Activated CD8-positive, alpha-beta memory T cell treated with anti-CD3 and anti-CD28 coated beads, Interleukin-2, amount 50 U/mL, for 48 hours (primary cell): ENCODE results near the gene CATSPER4.
A peak's percentile ranks its signal among the peaks of the same experiment; 100 is the strongest.
"Not testable (repeated sequence)": the region's sequence is repeated elsewhere in the genome, so short reads cannot be mapped to it uniquely, and the experiment has no call there.

Experiments used
- DNase-seq: peaks from one replicate; pipeline ENCODE4 v3.0.0-alpha.2; 2020

CATSPER4 gene

DNA sequence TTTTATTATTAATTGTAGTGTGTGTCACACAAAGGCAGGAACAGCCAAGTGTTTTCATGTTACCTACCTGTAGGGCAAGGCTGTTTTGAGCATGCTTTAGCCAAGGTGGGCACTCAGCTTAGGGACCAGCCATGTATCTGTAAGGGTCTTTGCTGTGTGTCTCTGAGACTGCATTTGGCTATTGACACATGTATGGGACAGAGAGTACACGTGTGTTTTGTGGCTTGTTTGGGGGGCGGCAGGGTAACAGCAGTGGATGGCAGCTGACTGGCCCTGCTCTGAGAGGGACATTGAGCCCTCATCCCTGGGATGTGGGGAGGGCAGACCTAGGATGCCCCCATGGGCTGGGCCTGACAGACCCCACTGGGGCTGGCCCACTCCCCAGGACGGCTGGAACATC, 6.9 kb downstream of the CATSPER4 start:
- DNase-seq: no peak

DNA sequence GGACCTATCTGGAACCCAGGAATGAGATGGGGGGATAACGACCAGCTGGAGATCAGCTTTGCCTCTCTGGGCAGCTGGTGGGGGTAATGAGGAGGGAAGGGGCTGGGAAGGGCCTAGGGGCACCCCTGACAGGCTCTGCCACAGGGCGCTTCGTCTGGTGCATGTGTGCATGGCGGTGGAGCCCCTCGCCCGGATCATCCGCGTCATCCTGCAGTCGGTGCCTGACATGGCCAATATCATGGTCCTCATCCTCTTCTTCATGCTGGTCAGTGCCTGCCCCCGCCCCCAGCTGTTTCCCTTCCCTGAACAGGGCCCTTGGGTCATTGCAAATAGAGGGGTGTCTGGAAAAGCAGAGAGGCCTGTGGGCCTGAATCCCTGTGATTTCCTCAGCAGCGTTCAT, 7.4 kb downstream of the CATSPER4 start:
- DNase-seq: no peak

DNA sequence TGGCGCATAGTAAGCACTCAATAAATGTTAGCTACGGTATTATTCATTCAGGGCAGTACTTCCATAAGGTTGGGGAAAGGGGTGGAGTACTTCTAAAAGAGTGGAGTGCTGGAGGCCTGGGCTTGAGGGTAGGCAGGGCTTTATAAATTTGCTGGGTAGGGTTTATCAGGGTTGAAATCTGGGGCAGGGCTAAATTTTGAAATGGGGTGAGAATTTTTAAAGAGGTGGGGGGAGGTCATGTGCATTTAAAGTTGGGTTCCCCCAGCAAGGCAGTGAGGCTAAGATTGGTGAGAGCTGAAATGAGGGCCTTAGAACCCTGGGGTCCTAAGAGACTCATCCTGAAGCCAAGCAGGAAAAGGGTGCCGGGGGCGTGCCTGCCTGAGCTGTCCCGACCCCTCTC, 10.0 kb downstream of the CATSPER4 start:
- no peak for DNase-seq

DNA sequence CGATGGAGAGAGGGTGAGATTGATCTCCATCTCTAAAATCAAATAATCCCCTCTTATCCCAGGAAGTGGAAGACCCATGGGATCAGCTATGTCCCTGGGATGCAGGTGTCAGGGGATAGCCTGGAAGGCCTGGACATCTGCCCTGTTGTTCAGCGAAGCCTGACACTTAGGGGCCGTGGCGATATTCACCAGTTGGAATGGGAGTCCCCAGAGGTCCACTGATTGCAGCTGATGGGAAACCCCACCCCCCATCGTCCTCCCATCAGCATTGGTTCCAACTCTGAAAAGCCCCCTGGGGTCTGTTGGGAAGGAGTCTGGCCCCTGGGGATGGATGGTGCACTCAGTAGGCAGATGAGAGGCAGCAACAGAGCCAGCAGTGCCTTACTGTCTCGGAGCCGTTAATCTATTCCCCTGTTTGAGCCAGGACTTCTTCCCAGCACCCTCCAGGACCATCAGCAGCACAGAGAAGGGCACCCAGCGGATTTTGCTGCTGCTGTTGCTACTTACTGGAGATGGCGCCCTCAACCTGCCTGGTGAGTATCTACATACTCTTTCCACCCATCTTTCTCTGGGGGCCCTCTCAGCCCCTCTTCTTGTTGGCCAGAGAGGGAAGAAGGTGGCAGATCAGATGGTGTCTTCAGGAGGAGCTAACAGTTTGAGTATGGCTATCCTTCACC, 13.4 kb downstream of the CATSPER4 start:
- no peak for DNase-seq

DNA sequence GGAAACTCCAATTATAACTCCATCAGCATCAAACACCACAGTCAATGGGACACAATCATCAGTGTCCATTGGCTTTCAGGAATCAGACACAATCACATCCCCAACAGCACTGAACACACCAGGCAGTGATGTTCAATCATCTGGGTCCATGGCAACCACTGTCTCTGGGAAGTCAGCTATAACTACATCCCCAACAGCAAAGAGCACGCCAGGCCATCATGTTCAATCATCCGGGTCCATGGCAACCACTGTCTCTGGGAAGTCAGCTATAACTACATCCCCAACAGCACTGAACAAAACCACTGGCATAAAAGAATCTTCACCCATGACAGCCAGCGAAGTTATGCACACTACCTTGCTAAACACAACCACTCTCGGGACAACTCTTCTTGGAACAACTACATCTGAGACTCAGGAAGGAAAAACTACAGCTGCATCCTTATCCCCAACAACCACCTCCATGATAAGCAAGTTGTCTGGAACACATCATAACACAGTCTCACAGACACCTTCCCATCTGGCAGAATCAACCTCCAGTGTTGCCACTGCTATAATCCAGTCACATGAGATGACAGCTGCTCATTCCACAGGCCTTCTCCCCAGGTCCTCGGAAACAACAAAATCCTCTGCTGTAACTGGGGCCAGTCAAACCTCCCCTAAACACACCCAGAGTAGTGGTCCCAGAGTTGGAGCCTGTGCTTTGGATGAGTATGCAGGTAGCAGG, 19.9 kb downstream of the CATSPER4 start:
- DNase-seq: no peak

DNA sequence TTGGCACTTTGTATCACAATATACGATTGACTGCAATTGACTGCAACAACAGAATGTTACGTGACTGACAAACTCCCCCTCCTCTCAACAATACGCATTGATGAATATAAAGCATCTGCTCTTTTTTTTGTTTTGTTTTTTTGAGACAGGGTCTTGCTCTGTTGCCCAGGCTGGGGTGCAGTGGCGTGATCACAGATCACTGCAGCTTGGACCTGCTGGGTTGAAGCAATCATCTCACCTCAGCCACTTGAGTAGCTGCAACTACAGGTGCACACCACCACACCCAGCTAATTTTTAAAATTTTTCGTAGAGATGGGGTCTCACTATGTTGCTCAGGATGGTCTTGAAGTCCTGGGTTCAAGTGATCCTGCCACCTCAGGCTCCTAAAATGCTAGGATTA, 22.3 kb downstream of the CATSPER4 start:
- DNase-seq: no peak

DNA sequence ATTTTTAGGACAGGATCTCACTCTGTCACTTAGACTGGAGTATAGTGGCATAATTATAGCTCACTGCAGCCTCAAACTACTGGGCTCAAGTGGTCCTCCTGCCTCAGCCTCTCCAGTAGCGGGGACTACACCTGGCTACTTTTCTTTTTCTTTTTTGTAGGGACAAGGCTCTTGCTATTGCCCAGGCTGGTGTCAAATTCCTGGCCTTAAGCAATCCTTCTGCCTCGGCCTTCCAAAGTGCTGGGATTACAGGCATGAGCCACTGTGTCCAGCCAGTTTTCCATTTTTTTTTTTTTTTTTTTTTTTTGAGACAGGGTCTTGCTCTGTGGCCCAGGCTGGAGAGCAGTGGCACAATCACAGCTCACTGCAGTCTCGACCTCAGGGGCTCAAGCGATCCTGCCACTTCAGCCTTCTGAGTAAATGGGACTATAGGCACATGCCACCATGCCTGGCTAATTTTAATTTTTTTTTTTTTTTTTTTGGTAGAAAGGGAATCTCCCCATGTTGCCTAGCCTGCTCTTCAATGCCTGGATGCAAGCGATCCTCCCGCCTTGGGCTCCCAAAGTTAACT, 23.0 kb downstream of the CATSPER4 start:
- DNase-seq: no peak

DNA sequence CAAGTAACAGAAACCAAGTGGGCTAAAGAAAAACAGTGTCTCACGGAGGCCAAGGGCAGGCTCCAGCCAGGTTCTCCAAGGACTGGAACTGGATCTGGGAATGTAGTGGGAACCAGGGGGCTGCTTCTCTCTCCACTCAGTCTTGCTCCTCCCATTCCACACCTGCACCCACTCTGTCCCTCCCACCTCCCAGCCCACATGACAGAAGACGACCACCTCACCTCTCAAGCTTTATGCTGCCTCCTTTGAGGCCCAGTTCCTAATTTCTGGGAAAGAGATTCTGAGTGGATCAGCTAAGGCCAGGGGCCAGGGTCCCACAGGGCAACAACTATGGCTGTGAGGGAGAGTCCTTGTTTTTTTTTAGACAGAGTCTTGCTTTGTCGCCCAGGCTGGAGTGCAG, 24.8 kb downstream of the CATSPER4 start:
- no peak for DNase-seq

DNA sequence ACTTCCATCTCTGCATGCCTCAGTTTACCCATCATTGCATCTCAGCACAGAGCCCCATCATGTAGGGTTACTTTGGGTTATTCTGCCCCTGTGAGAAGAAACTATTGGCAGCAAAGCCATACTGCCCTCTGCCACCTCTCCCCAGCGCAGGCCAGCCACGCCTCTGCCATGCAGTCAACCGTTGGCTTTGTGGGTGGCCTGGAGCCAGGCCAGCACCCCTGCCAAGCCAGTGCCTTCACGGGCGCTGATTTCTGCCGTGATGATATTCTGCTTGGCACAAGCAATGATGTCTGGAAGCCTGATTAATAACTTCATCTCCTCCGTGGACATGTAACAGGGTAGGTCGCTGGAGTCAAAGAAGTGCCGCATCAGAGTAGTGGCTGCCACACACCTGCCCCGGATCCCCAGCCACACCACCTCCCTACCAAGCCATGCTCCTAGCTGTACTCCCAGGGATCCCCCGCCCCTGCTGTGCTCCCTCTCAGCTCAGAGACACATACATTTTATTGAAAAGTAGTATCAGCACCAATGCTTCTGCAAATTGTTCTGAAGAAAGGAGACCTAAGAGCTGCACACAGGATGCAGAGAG, 28.6 kb downstream of the CATSPER4 start:
- DNase-seq: no peak

DNA sequence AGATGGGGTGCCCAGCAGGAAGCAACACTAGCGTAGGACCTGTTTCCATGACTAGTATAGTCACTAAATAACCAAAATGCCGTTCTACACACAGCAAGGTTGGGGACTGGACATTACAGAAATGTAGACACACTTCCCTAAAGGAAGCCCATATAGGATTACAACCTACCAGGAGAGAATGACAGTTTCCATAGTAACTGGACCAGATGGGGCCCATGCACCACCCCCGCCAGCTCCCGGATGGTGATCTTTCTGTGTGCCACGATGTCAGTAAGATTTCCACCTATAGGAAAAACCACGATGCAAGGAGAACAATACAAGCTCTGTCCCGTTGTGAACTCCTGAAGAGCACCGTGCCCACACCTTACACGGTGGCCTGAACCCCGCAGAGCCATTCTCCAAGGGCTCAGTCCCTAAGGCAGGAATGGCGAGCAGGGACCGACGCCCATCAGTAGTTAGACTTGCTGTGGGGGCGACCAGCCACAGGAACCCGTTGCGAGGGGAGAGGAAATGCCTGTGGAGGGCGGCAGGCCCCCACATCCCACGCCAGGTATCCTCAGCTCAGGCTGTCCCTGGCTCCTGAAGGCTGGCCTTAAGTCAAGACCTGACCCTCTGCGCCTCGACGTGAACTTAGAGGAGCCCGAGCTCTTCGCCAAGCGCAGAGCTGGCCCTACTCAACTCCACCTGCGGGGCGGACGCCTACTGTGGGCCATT, 30.0 kb downstream of the CATSPER4 start:
- DNase-seq: no peak

DNA sequence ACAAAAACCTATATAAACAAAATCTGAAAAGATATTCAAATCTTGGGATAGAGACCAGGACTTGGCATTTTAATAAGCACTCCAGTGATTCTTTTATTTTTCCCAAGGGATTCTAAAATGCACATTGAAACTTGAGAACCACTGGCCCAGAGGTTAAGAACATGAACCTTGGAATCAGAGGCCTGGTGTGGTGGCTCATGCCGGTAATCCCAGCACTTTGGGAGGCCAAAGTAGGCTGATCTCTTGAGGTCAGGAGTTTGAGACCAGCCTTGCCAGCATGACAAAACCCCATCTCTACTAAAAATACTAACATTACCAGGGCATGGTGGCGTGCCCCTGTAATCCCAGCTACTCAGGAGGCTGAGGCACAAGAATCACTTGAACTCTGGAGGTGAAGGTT, 30.7 kb downstream of the CATSPER4 start:
- no peak for DNase-seq

DNA sequence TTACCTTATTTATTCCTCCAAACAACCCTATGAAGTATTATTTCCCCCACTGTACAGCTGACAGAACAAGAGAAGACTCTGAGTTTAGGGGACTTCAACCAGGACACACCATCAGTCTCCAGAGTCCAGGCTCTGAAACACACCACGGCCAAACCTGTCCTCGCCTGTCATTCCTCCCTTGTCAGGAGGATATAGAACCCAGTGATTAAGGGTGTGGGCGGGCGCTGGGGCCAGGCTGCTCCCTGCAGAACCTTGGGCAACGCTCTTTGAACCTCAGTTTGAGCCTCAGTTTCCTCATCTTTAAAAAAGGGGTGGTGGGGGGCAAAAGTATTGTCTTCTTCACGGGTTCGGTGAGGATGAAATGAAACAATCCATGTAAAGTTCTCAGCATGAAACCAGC, 34.2 kb downstream of the CATSPER4 start:
- no peak for DNase-seq

DNA sequence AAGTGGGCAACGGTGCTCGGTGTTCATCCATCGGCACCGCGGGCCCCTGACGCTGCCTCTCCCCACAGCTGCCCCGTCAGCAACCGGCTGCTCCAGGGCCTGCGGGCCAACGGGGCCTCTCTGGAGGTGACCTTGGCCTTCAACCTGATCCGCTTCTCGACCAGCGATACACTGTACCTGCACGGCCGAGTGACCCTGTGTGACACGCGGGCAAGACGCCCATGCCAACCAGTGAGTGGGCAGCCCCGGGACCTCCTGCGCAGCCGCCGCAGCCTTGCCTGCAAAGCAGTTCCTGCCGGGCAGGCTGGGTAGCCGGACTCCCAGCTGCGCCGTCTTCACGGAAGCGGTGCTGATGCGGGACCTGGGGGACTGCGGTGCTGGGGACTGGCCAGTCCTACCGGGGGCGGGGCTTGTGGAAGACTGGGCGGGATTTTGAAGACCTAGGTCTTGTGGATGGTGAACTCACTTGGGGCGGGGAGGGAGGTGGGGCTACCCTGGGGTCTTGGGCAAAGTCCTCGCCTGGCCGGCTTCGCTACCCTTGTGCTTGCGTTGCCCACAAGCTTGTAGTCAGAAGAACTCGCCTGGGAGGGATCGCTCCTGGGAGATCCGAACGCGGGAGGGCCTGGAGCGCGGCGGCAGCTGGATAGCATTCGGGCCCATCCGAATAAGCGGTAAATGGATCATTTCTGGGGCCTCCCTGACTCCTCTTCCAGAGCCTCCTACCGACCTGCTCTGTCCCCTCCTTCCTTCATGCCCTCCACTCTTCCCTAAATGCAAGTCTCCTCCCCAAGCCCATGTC, 34.8 kb downstream of the CATSPER4 start:
- DNase-seq: peak; percentile 75

DNA sequence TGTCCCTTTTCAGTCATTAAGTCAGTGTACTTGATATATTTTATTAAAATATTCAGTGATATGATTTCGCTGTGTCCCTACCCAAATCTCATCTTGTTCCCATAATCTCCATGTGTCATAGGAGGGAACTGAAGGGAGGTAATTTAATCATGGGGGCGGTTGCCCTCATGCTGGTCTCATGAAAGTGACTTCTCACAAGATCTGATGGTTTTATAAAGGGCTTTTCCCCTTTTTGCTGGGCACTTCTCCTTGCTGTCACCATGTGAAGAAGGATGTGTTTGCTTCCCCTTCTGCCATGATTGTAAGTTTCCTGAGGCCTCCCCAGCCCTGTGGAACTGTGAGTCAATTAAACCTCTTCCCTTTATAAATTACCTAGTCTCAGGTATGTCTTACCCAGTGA, 40.3 kb downstream of the CATSPER4 start:
- DNase-seq: not testable (repeated sequence)

DNA sequence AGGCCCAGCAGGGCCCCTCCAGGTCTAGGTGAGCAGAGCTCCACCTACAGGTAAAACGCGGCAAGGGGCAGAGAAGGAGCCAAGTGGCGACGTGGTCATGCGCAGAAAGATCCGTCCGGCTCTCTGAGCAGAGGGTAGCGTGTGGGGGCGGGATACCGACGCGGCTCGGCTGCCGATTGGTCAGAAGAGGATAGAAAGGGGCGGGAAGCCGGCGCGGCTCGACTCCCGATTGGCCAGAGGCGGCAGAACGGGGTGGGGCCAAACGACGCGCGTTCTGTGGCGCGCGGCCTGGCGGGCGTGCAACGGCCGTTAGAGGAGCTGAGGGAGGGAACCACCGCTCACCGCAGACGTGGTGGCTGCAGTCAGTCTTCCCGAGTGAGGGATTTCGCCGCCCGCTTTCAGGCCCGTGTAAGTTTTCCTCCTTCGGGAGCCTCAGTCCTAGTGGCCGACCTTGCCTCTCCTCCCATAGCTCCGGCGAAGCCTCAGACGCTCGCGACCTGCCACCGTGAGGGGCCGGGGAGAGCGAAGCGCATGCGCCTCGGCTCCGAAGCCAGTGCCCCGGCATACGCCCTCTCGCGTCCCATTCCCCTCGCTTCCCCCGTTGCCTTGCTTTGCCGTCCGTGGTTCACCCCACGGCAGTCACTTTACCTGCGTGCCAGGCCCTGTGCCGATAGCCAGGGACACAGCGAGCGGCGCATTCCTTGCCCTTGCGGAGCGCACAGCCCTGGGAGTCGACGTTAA, 43.7 kb downstream of the CATSPER4 start, which contains the start of gene CEP85:
Gene CEP85, plus strand, starts transcription at position 298 of the 741 bp plus-strand sequence. CDS start 5,584 bp downstream, outside the sequence.
- DNase-seq: peak; percentile 98

DNA sequence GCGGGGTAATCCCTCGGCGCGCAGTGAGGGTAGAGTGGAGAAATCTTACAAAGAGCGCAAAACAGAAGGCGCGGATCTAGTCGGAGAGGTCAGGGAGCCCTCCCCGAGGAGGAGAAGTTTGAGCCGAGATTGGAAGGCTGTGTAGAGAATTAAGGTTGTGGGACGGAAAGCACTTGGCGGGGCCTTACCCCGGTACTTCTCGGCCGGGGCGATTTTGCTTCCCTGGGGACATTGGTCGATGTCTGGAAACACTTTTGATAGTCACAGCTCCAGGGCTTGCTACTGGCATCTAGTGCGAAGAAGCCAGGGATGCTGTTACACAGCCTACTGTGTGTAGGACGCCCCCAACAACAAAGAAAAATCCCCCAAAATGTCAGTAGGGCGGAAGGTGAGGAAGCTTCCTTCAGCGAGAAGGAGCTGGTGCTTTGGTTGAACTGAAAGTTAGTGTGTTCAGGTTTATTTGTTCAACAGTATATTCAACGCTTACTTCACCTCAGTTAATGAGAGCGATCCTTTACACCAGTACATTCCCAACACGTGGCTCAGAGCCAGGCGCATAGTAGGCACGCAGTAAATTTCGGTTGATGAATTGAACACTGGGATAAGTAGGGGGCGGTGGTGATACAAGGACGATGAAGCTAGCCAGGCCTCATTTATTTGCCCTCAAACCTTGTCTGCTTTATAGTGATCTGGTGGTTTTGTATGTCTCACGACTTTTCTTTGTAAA, 44.4 kb downstream of the CATSPER4 start:
- DNase-seq: peak; percentile 68

DNA sequence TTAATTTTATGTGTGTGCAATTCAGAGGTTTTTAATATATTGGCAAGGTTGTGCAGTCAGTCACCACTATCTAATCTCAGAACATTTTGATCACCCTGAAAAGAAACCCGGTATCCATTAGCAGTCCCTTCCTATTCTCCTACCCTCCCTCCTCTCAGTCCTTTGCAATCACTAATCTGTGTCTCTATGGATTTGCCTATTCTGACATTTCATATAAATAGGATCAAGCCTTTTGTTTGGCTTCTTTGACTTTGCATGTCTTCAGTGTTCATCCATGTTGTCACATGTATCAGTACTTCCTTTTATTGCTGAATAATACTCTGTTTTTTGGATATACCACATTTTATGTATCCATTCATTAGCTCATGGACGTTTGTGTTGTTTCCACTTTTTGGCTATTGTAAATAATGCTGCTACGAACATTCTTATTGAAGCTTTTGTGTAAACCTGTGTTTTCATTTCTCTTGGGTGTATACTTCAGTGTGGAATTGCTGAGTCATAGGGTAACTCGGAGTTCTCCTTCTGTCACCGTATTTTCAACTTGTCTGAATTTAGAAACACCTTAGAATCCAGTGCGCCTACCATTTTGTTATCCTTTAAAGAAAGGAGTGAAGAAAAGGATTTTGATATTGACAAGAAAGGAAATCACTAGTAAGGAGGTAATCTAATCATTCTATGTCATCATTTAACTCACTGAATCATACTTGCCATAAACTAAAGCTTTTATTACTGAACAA, 47.0 kb downstream of the CATSPER4 start:
- DNase-seq: no peak

DNA sequence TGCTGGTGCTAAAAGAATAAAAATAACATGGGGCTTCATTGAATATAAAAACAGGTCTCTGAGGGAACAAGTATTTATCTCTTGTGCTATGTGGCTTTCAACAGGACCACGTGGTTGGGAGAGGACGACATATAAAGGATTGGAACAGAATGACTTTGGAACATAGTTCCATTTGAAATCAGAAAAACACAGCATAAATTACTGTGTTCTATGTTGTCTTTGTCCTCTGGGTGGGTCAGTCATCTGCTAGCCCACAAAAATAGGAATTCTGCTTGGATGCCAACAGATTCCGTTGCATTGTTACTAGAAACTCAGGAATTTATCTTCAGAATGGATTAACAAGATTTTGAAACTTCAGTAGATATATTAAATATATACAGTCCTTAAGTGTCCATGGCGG, 49.5 kb downstream of the CATSPER4 start:
- no peak for DNase-seq
